CD4-positive, alpha-beta T cell treated with Interleukin-10 for 1 hour (primary cell): Measurements from ENCODE around the gene PRICKLE2.

Source experiments
- DNase-seq: peaks from one replicate; pipeline ENCODE4 v3.0.0-alpha.2; 2020

The PRICKLE2 gene

DNA sequence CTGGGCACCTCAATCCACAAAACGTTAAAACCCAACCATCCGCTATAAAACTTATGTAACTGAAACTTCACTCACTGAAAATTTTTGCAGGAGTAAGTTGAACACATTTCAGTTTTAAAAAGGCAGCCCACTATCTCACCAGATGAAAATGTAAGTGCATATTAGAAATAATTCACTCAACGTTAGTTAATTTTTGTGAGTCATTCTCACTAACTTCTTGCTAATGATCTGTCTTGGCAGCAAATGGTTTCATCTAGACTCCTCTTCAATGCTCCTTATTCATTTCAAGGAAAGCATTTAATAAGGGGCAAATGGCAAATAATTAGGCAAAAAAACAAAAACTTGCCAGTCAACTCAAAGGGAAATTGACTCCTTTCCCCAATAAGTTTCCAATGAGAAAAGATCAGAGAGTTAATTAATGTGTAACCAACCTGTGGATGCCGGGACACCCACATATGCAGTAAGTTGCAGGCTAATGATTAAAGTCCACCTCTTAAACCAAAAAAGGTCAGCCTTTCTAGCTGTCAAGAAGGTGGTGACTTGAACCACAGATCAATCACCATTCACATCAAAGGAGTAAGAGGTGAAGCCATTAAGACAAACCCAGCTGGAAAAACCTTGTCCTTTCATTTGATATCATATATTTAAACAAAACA, 22.9 kb upstream of the PRICKLE2 start:
- DNase-seq = no peak

DNA sequence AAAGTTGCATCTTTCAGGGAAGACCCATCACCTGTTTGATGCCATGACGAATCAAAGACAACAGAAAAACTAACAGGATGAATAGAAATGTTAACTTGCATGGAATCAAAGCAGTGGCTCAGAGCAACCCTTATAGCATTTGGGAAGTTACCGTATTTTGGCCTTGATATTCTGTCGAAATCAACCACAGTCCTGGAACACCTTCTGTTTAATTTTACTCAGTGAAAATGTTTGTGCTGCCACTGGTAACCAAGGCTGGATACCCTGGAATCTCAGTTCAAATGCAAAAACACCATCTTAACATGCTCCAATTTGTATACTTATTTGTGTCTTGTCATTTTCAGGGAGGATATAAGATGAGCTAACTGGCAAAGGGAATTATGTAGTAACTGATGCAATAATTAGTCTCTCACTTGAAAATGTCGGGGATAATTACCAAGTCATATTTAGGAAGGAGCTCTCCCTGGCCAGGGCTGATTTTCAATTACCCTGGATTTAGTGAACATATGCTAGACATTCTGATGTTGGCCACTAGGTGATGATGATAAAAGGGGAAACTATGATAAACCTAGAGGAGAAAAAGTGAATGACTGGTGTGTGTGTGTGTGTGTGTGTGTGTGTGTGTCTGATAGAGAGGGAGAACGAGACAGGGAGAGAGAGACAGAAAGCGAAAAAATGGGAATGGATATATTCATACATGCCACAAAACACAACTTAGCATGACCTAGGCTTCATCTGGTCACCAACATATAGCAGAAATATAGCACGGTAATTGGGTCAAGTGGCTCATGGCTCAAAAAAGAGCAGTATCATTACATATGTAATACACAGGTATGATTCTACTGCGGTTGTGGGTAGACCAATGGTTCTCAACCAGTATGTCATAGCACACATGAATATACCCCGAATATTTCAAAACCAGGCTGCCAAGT, 19.0 kb upstream of the PRICKLE2 start:
- DNase-seq = no peak

DNA sequence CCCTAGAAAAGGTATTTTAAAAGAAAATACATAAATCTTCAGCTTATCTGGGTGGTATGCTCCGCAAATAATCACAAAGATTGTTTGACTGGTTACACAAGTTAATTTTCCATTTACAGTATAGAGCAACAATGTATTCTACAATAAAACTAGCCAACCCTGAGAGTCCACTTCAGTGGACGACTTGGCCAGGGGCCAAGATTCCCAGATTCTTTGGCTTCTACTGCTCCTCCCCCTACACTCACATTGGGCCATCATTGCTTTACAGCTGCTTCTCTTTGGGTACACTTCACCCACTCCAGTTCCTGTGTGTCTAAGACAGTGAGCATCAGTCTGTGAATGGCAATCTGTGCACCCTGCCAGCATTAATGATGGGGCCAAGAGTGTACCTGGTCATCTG, 17.2 kb upstream of the PRICKLE2 start:
- DNase-seq = no peak

DNA sequence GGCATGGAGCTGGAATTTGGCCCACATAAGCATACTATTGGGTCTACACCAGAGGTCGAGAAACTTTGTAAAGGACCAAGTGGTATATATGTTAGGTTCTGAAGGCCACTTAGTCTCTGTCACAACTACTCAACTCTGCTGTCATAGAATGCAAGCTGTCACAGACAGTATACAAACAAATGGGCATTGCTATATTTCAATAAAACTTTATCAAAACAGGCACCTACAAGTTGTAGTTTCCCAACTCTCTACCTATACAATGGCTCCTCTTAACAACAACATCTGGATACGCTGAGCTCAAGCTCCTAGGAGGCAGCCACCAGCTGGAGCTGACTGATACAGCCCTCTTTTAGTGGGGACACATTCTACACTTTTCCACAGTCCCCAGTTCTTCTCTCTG, 15.7 kb upstream of the PRICKLE2 start:
- DNase-seq = no peak

DNA sequence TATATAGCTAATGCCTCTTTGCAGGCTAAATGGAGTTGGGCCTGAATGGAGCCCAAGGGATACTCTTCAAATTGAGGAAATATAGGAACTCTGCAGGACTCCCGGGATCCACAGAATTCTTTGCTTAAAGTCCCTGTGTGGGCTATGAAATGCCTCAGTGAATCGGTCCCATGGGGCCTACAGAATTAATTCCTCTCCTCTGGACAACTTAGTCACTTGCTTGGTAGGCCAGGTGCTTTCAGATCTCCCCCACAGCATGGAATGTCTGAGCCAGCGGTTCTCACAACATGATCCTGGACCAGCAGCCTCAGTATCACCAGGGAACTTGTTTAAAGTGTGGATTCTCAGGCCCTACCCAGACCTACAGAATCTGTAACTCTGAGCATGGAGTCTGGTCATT, 15.1 kb upstream of the PRICKLE2 start:
- no peak for DNase-seq

DNA sequence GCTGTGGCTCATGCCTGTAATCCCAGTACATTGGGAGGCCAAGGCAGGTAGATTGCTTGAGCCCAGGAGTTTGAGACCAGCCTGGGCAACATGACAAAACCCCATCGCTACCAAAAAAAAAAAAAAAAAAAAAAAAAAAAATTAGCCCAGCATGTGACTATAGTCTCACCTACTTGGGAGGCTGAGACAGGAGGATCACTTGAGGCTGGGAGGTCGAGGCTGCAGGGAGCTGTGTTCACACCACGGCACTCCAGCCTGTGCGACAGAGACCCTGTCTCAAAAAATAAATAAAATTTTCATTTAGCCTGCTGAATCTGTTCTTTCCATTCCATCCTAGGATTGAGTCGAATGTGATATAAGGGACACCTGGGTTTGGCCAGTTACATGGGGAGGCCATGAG, 14.6 kb upstream of the PRICKLE2 start:
- no peak for DNase-seq

DNA sequence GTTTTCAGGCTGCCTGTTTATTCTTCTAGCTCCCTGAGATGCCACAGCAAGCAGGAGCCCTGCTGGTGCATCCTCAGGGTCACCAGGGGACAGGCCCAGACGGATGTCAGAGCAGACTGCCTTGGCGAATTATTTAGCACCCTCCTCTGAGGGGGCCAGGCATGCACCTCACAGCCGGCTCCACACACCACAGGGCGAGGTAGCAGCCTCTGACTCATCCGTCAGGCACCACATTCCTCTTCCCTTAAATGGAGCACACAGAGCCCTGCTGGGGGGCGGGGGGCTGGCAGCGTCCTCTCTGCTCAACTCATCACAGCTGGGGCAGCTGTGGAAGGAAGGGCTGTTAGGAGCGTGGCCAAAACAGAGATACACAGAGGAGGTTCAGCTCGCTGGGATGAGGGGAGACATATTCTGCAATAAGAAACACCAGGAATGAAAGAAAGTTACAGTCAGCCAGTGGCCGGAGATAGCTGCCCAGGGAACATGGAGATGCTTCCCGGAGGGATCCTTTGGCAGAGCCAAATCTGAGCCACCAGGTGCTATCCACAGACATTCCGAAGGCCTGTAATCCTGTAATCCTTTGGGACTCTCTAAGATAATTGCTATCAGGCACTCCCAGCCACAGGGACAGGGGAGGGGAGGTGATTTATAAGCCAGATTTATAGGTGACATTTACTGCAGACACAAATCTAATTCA, 13.9 kb upstream of the PRICKLE2 start:
- no peak for DNase-seq

DNA sequence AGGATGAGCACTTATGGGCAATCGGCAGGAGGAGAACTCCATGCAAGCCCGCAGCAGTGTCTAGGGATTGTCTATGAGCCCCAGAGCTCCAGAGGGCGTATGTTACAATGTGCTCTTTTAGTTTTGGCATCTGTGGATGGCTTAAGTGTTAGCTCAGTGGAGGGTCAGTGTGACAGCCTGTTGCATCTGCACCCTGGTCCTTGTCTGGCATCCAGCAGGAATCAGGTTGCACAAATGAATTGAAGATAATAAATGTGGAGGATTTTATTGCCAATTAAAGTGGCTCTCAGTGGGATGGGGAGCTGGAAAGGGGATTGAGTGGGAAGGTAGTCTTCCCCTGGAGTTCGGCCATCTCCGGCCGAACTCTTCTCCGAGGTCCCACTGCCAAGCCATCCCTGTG, 11.8 kb upstream of the PRICKLE2 start:
- DNase-seq = no peak

DNA sequence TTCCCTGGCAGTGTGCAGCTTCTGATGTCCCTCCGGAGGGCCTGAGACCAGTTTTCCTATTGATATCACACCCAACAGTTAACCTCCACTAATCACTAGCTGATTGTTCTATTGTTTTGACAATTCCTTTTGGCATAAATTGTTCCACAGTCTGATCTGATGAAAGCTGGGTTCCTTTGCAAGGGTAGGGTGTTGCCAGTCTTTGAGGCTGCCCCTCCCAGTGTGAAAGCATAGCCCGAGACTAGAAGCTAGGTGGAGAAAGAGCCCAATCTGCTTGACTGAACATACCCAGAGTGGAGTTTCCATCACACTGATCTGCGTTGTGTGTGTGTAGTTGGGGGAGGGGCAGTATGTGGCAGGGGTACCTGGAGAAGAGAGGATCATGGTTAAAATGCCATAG, 10.3 kb upstream of the PRICKLE2 start:
- no peak for DNase-seq

DNA sequence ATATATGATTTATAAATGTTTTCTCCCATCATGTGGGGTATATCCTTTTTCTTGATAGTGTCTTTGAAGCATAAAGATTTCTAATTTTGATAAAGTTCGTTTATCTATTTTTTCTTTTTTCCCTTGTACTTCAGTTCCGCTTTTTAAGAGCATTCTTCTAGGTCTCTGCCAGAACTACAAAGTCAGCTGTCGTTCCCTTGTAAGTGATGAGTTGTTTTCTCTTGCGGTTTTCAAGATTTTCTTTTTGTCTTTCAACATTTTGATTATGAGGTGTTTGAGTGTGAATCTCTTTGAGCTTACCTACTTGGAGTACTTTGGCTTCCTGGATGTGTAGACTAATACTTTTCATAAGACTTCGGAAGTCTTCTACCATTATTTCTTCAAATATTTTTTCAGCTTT, 9.3 kb upstream of the PRICKLE2 start:
- no peak for DNase-seq

DNA sequence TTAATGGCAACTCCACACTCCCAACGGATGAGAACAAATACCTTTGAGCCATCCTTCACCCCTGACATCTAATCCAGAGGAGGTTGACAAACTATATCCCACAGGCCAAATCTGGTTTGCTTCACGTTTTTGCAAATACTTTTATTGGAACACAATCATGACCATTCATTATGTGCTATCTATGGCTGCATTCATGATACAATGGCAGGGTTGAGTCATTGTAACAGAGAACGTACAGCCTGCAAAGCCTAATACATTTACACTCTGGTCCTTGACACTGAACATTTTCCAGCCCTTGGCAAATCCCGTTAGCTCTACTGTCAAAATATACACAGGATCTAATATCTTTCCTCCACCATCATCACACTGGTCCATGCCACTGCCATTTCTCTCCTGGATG, 7.6 kb upstream of the PRICKLE2 start:
- no peak for DNase-seq

DNA sequence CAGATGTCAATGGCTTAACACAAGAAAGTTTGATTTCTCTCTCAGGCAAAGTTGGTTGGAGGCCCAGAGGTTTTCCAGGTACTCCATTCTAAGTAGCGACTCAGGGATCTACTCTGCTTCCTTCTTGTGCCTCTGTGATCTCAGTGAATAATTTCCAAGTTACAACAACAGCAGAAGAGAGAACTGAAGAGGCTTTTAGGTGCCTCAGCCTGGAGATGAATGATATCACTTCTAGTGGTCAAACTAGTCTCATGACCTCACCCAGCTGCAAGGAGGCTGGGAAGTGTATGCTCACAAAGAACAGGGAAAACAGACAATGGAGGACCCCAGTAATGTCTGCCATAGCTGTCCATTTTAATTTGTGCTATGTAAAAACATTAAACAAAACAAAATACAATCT, 4.6 kb upstream of the PRICKLE2 start:
- DNase-seq = no peak

DNA sequence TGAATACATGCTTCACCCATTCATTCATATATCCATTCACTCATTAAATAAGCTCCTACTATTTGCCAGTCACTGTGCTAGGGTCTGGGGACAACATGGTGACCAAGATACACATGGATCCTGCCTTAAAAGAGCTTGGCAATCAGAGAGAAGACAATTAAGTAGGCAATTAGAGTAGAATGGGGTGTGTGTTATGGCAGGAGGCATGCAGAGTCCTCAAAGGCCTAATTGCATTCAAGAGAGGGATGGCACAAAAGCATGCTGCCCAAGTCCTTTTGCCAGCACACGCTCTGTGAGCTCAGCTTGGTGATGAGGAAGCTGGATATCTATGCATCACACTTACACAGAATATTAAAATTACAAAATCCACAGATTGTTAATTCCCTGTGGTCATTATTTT, 2.8 kb upstream of the PRICKLE2 start:
- DNase-seq = no peak

DNA sequence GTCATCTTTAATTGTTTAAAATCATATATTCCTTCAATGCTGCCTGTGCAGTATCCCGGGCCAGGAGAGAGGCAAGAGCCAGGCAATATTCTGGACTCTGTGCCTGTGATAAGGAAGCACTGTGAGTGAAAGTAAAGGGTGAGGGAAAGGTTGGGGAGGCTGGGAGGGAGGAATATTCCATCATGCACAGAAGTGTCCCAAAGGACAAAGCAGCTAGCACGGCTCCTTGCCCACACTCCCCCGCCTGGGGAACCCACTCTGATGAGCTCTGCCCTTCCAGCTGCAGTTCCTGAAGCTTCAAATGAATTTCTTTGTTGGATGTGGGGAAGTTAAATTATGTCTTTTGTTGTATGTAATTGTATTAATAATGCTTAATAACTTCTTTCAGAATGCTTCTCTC, 1.5 kb upstream of the PRICKLE2 start:
- DNase-seq = no peak

DNA sequence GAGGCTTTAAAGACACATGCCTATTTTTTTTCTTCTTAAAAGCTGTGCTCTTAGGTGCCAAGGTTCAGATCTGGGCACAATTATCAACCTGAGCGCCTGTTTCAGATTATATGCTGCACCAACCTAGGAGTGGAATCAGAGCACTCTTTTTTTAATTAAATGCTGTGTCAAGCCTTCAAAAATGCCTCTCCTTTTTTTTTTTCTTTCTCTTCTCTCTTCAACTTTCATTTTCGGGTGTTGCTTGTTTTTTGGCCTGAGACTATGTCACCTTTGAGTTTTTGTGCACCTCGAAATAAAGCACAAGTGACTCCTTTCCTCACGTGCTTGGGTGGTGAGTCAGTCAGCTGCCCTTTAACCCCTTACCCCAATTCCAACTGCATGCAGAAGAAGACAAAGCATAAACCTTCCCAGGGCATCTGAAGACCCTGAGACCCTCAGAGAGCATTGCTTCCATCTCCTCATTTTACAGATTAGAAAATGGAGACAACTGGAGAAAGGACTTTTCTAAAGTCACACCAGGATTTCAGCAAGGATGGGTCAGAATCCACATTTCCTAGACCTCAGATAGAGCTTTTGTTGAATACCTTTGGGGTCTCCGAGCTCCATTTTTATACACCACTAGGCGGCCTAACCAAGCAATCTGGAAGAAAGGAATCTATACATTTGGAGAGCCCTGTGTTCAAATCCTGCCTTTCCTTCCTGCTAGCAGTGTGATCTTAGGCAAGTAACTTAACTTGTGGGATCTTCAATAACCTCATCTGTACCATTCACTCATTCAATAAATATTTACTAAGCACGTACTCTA, 631 bp upstream of the PRICKLE2 start:
- no peak for DNase-seq

DNA sequence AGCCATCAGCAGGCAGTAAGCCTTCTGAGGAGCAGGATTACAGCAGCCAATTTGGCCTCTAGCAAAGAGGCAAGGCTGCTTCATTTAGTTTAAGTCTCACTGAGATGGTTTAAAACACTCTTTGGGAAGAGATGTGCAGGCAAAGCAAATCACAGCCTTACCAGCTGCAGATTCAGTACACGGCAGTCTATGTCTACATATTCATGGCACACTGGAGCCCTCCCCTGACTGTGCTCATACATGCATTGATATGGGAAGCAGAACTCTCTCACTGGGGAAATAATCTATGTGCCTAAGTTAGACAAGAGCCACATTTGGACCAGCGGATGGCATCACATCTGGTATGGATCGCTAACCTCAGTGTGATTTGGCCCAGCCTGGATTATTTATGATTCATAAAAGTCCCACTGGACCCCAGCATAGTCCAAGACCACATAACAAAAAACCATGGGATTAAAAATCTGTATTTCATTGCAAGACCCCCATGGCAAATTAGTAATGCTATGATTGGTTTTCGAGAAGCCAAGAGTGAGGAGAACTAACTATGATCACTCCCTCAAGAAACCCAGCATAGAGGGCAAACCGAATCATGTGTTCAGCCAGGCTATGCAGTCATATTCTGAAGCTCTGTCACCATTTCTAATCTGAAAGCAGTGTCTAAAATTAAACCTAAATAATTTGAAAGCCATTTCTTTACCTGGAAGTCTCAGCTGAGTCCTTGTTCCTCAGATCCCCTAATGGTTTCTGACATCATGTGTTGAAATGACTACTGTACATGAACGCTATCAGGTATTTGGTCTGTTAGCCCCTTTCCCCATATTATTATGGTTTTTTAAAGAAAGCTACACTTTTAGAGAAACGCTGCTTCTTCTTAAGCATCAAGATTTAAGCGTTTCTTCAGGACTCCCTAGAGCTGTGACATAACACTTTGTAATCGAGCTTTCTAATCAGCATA, 1.2 kb downstream of the PRICKLE2 start:
- no peak for DNase-seq

DNA sequence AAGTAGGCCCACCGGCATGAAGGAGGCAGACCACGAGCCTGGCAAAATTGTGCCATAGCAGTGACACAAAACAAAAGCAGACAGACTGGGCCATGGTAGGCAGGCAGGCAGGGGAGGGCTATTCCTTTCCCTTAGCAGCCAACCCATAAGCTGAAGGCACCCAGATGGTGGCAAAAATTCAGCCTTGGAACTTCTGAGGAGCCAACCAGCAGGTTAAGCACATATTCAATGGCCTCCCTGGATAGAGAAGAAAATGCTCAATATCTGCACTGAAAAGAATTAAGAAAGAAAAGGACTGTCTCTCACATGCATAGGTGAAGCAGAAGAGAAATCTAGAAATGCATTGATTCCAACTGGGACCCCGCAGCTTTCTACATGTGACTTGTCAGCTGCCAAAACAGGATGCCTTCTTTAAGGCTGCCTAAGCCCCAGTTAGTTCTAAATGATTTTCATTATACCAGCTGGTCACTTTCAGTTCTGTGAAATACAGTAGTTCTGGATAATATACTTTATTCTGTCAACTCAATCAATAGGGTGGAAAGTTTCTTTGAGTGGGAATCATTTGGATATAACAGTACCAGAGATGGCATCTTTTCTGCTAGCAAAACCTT, 2.7 kb downstream of the PRICKLE2 start:
- DNase-seq = no peak

DNA sequence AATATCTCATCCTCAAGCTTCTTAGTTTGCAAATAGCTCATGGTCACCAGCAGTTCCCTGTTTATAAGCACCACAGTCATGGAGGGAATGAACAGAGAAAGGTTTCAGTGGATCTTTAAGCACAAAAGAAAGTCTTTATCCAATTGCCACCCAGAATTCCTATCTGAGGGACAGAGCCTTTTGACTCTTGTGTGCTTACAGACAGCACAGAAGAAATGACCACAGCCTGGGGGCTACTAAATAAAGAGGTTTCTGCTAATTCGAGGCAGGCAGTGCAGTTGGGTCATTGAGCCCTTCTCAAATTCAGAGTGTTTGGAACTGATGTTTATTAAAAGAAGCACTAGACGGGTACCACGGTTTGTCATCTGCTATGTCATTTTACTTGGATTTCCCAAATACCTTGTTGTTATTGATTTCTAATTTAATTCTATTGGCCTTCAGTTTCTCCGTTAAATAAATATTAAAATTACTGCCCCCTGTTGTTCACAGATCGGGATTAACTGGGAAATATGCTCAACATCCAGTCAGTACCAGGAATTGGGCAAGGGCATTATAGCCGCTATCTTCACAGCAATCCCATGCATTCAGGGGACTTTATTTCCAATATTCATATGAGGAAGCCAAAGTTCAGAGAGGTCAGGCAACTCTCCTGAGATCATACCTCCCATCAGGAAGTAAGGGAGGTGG, 3.6 kb downstream of the PRICKLE2 start:
- no peak for DNase-seq

DNA sequence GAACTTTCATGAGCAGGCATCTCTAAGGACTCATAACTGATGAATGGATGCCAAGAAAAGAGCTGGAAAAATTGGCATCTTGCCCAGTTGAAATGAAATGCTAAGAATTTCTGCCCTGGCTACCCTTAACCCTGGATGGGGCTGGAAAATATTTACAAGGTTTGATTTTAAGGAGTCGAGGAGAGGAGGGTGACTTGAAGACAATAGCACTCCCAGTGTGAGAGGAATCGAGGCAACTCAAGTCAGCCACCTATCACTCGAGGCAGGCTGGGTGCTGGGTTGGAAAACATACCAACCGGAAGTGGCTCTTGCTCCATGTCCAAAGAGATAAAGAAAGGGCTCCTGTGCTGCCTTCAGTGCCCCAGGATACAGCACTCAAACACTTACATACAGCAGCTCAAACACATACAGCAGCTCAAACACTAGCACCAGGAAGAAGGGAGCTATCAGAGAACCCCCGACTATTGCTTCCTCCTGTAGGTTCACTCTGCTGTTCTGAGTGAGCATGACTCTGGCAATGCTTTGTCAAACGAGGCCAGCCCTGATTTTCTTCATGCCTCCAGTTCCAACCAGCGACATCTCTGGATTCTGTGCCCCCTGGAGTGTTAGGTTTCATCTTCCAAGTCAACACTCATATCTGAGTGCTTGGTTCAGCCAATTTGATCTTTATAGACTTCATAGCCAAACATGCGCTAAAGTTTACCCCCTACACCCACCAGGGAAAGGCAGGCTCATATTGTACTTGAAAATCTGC, 4.9 kb downstream of the PRICKLE2 start:
- no peak for DNase-seq

DNA sequence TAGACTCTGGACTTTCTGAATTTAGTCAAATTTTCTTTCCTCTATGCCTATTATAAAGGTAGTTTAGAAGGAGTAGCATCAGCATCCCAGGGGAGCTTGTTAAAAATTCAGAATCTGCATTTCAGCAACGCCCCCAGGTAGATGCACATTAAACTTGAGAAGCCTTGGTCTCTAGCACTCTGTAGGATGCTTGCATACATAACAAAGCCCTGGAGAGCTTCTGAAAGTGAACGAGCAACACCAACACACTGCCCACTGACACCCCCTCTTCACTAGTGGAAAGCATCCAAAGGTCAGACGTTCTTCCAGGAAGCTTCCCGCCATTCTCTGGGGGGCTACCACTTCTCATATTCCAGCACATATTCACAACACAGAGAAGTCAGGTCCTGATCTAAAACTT, 6.5 kb downstream of the PRICKLE2 start:
- no peak for DNase-seq
